ENCODE measurements around the gene CLEC3B. TPM values are rescaled to one million over a fixed set of nuclear protein-coding genes. Genes with fewer than 3 reads are reported as not detected.

The CLEC3B gene
- polyA plus RNA-seq, 2 of the 4 experiments (the other 2 are of a cell fraction), result not detected

DNA sequence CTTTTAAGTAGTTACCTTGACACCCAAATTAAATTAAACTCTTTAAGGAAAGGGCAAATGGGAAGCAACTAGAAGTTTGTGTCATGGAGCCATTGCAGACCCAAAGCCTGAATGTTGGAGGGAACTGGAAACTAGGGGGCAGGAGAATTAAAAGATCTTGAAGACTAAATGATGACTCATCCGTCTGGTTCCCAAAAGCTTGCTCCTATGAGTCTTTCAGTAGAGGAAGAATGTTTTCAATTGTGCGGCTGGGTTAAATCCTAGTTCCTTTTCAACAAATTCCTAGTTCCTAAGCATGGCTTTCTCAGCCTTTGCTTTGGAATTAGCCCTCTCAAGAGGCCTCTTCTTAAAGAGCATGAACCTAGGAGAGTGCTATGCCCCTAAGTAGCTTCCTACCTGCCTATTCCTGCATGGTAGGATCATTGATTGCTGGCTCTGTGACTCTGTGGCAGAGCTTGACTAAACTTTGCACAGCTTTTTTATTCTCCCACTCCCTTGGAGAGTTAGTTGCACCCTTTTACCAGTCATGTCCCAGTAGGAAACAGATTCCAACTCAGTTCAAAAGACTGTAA, 17.7 kb downstream of the CLEC3B start:
- CTCF ChIA-PET, result interaction anchor here (1.1 to 16.3 kb wide), 5 partner anchors 8 to 180 kb away, joined by 3 to 339 read pairs (median 33); partner anchors contain the start of gene TMEM158
- POLR2A ChIA-PET, result interaction anchor here (1.3 kb wide), 1 partner anchor 80 kb away, joined by 3 read pairs; no protein-coding TSS in a partner anchor

DNA sequence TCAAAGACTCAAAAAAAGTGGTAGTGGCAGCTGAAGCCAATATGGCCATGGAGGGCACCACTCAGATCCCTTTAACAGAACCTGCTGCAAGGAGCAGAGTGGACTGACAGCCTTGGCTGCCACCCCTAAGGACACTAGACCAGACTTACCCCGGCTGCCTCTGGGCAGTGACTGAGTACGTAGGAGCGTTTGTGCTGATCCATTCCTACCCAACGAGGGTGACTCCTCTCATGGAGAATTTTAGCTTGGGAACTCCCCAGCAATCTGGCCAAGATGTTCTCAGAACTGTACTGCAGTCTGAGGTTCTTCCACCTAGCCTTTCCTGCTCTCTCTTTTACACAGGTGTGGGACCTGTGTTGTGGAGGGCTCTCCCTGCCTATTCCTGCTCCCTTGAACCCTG, 22.1 kb downstream of the CLEC3B start:
- Histone ChIP-seq H3K9me3 (no peaks in the 10 kb centered on the region), H3K27ac (no peak overlapping the region), H3K4me3 (no peak overlapping the region), H3K4me1 (peaks cover 5% of the 10 kb centered on the region; the same call in 1 of the 3 replicates), H3K4me2 (no peak overlapping the region)
- ChIA-PET CTCF (interaction anchor here (16.3 kb wide), 1 partner anchor 162 kb away, joined by 339 read pairs; no protein-coding TSS in a partner anchor), POLR2A (no interaction called here)
- TF ChIP-seq BHLHE40 (IDR thresholded peaks at IDR 0.05; ENCODE audit: low read depth, low read length) (no peak), SMC3 (IDR thresholded peaks at IDR 0.05) (no peak), RNF2 (IDR thresholded peaks at IDR 0.05; ENCODE audit: borderline replicate concordance, low read depth) (no peak), NPAS2 (CRISPR knock-in tag; IDR thresholded peaks at IDR 0.05; ENCODE audit: borderline replicate concordance) (no peak), ZSCAN20 (CRISPR knock-in tag; IDR thresholded peaks at IDR 0.05) (no peak), RAD21 (conservative IDR thresholded peaks at IDR 0.05 in 1 of 2, IDR thresholded peaks at IDR 0.05 in 1 of 2) (no peak), CEBPB (IDR thresholded peaks at IDR 0.05) (no peak), CBX8 (IDR thresholded peaks at IDR 0.05) (no peak), MYC (IDR thresholded peaks at IDR 0.05; ENCODE audit: borderline replicate concordance, low read length) (no peak), JUN (IDR thresholded peaks at IDR 0.05) (no peak)
- TF ChIP-seq, protein P1, sequence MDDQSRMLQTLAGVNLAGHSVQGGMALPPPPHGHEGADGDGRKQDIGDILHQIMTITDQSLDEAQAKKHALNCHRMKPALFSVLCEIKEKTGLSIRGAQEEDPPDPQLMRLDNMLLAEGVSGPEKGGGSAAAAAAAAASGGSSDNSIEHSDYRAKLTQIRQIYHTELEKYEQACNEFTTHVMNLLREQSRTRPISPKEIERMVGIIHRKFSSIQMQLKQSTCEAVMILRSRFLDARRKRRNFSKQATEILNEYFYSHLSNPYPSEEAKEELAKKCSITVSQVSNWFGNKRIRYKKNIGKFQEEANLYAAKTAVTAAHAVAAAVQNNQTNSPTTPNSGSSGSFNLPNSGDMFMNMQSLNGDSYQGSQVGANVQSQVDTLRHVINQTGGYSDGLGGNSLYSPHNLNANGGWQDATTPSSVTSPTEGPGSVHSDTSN (IDR thresholded peaks at IDR 0.05), result no peak
- TF ChIP-seq, protein P2, sequence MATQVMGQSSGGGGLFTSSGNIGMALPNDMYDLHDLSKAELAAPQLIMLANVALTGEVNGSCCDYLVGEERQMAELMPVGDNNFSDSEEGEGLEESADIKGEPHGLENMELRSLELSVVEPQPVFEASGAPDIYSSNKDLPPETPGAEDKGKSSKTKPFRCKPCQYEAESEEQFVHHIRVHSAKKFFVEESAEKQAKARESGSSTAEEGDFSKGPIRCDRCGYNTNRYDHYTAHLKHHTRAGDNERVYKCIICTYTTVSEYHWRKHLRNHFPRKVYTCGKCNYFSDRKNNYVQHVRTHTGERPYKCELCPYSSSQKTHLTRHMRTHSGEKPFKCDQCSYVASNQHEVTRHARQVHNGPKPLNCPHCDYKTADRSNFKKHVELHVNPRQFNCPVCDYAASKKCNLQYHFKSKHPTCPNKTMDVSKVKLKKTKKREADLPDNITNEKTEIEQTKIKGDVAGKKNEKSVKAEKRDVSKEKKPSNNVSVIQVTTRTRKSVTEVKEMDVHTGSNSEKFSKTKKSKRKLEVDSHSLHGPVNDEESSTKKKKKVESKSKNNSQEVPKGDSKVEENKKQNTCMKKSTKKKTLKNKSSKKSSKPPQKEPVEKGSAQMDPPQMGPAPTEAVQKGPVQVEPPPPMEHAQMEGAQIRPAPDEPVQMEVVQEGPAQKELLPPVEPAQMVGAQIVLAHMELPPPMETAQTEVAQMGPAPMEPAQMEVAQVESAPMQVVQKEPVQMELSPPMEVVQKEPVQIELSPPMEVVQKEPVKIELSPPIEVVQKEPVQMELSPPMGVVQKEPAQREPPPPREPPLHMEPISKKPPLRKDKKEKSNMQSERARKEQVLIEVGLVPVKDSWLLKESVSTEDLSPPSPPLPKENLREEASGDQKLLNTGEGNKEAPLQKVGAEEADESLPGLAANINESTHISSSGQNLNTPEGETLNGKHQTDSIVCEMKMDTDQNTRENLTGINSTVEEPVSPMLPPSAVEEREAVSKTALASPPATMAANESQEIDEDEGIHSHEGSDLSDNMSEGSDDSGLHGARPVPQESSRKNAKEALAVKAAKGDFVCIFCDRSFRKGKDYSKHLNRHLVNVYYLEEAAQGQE (IDR thresholded peaks at IDR 0.05), result no peak
- TF ChIP-seq, protein P3, sequence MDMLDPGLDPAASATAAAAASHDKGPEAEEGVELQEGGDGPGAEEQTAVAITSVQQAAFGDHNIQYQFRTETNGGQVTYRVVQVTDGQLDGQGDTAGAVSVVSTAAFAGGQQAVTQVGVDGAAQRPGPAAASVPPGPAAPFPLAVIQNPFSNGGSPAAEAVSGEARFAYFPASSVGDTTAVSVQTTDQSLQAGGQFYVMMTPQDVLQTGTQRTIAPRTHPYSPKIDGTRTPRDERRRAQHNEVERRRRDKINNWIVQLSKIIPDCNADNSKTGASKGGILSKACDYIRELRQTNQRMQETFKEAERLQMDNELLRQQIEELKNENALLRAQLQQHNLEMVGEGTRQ (IDR thresholded peaks at IDR 0.05), result no peak
- no peak for ATAC-seq
- DNase-seq (ENCODE audit: low read depth in 1 of 2, low spot score in 1 of 2), result no peak
- no peak for FAIRE-seq
- WGBS (ENCODE audit: missing lambda C conversion rate), result 9% methylated on average over 4 of the region's 4 CpGs

More for the DNA sequence above, 17.7 kb downstream of the CLEC3B start:
- ATAC-seq (no peak), FAIRE-seq (no peak), DNase-seq (ENCODE audit: low read depth in 1 of 2, low spot score in 1 of 2) (peak in 1 of 2 experiments; percentile 31)
- no peak overlapping the region for H3K4me3 ChIP-seq
- H3K4me2 ChIP-seq, result 0 out of 3 replicates have a peak overlapping the region, but pooled peaks have one; percentile 9
- H3K9me3 ChIP-seq, result no peaks in the 10 kb centered on the region
- peaks cover 15% of the 10 kb centered on the region; the same call in 1 of the 3 replicates for H3K4me1 ChIP-seq
- 68% methylated on average over 2 of the region's 2 CpGs for WGBS (ENCODE audit: missing lambda C conversion rate)
- H3K27ac ChIP-seq, result peak overlapping the region; percentile 49 to 72; a peak in 3 of 6 replicates
- TF ChIP-seq FOSL2 (IDR thresholded peaks at IDR 0.05) (no peak), FOSL2 (CRISPR knock-in tag; IDR thresholded peaks at IDR 0.05) (peak; percentile 84), SMC3 (IDR thresholded peaks at IDR 0.05) (0 out of 3 replicates have a peak, but pooled peaks have one; percentile 9), POLR2A (IDR thresholded peaks at IDR 0.05; ENCODE audit: low read length) (no peak)

DNA sequence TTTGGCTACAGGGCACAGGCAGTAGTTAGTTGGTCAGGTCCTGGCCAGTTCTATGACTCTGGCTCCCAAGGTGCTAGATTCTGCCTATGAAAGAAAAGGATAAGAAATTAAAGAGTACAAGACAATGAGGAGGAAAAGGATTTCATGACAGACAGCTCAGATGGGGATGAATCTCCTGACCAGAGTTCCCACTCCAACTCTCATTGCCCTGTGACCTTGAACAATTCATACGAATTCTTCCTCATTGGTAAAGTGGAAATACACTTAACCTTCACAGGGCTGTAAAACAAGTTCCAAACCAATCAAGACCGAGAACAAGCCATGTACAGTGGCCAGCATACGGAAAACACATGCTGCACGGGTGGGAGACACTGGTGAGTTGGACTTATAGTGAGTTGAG, 23.7 kb downstream of the CLEC3B start:
- ATAC-seq (no peak), FAIRE-seq (no peak), DNase-seq (ENCODE audit: low read depth in 1 of 2, low spot score in 1 of 2) (no peak)
- no peak overlapping the region for H3K4me3 ChIP-seq
- no peak overlapping the region for H3K4me2 ChIP-seq
- H3K4me1 ChIP-seq, result peaks cover 8% of the 10 kb centered on the region
- H3K9me3 ChIP-seq, result no peaks in the 10 kb centered on the region
- WGBS (ENCODE audit: missing lambda C conversion rate), result 59% methylated on average over 4 of the region's 4 CpGs
- ChIA-PET POLR2A (interaction anchor here (0.6 kb wide), 1 partner anchor 155 kb away, joined by 3 read pairs; no protein-coding TSS in a partner anchor), CTCF (interaction anchor here (1.0 to 16.3 kb wide), 3 partner anchors 9 to 160 kb away, joined by 3 to 339 read pairs (median 13); no protein-coding TSS in a partner anchor)
- H3K27ac ChIP-seq, result no peak overlapping the region
- TF ChIP-seq ZFP36 (IDR thresholded peaks at IDR 0.05; ENCODE audit: borderline replicate concordance, partially characterized antibody), result no peak
- TF ChIP-seq, protein P4, sequence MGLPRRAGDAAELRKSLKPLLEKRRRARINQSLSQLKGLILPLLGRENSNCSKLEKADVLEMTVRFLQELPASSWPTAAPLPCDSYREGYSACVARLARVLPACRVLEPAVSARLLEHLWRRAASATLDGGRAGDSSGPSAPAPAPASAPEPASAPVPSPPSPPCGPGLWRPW (IDR thresholded peaks at IDR 0.05), result no peak
- no peak for TF ChIP-seq KDM5A (IDR thresholded peaks at IDR 0.05)
- no peak for TF ChIP-seq CBX2 (IDR thresholded peaks at IDR 0.05; ENCODE audit: borderline replicate concordance, low read depth)
- TF ChIP-seq HOXB5 (CRISPR knock-in tag; IDR thresholded peaks at IDR 0.05), result no peak
- TF ChIP-seq HDAC2 (IDR thresholded peaks at IDR 0.05), result no peak
- no peak for TF ChIP-seq HEYL (CRISPR knock-in tag; IDR thresholded peaks at IDR 0.05)
- no peak for TF ChIP-seq MYC (IDR thresholded peaks at IDR 0.05; ENCODE audit: borderline replicate concordance, low read length)
- TF ChIP-seq, protein P5, sequence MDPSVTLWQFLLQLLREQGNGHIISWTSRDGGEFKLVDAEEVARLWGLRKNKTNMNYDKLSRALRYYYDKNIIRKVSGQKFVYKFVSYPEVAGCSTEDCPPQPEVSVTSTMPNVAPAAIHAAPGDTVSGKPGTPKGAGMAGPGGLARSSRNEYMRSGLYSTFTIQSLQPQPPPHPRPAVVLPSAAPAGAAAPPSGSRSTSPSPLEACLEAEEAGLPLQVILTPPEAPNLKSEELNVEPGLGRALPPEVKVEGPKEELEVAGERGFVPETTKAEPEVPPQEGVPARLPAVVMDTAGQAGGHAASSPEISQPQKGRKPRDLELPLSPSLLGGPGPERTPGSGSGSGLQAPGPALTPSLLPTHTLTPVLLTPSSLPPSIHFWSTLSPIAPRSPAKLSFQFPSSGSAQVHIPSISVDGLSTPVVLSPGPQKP (IDR thresholded peaks at IDR 0.05; ENCODE audit: low read depth, low read length), result no peak
- no peak for TF ChIP-seq FOSB (CRISPR knock-in tag; IDR thresholded peaks at IDR 0.05)
- TF ChIP-seq POLR2A (IDR thresholded peaks at IDR 0.05; ENCODE audit: low read length), result no peak
- TF ChIP-seq ZNF302 (CRISPR knock-in tag; IDR thresholded peaks at IDR 0.05), result no peak
